GM10847 (cell line): ENCODE measurements around the gene PTPRK.

ENCODE experiments used
- POLR2A ChIP-seq: IDR thresholded peaks from 2 replicates; pipeline ENCODE4 v1.6.1; 2011; ENCODE audit not compliant: insufficient read length; ENCODE audit errors: extremely low read depth

Gene PTPRK

GRCh38 chr6:128335963-128336362 is 184.4 kb downstream of the PTPRK start:
- no peak for TF ChIP-seq POLR2A

GRCh38 chr6:128333581-128334223 is 186.7 kb downstream of the PTPRK start:
- no peak for TF ChIP-seq POLR2A

GRCh38 chr6:128327890-128328289 is 192.5 kb downstream of the PTPRK start:
- TF ChIP-seq POLR2A, result no peak

- no peak for TF ChIP-seq POLR2A
Measured at GRCh38 chr6:128323011-128323410, 197.4 kb downstream of the PTPRK start.

- TF ChIP-seq POLR2A, result no peak
Measured at GRCh38 chr6:128319946-128320345, 200.5 kb downstream of the PTPRK start.

GRCh38 chr6:128319157-128319556 is 201.2 kb downstream of the PTPRK start:
- TF ChIP-seq POLR2A, result no peak

GRCh38 chr6:128316258-128316929 is 204.0 kb downstream of the PTPRK start:
- TF ChIP-seq POLR2A, result no peak

- no peak for TF ChIP-seq POLR2A
Measured at GRCh38 chr6:128314190-128314589, 206.2 kb downstream of the PTPRK start.

- TF ChIP-seq POLR2A, result no peak
Measured at GRCh38 chr6:128311944-128312570, 208.3 kb downstream of the PTPRK start.

- no peak for TF ChIP-seq POLR2A
Measured at GRCh38 chr6:128310451-128310850, 209.9 kb downstream of the PTPRK start.

GRCh38 chr6:128307671-128308070 is 212.7 kb downstream of the PTPRK start:
- no peak for TF ChIP-seq POLR2A

- TF ChIP-seq POLR2A, result no peak
Measured at GRCh38 chr6:128305976-128306375, 214.4 kb downstream of the PTPRK start.

- no peak for TF ChIP-seq POLR2A
Measured at GRCh38 chr6:128305228-128305627, 215.2 kb downstream of the PTPRK start.

- no peak for TF ChIP-seq POLR2A
Measured at GRCh38 chr6:128303870-128304269, 216.5 kb downstream of the PTPRK start.

- no peak for TF ChIP-seq POLR2A
Measured at GRCh38 chr6:128302942-128303341, 217.5 kb downstream of the PTPRK start.

GRCh38 chr6:128295670-128296069 is 224.7 kb downstream of the PTPRK start:
- TF ChIP-seq POLR2A, result no peak
